Astrocyte (in vitro differentiated cells and primary cell): ENCODE data around the gene FFAR4.

Experiments used
- CTCF ChIP-seq: IDR thresholded peaks from 2 replicates; pipeline ENCODE4 v1.5.1; 2011; ENCODE audit warnings: low read depth, mild to moderate bottlenecking, inconsistent platforms, low read length, moderate library complexity; ENCODE audit not compliant: insufficient read depth
- EZH2 ChIP-seq: IDR thresholded peaks from 2 replicates; pipeline ENCODE4 v1.6.1; 2012; ENCODE audit warnings: mild to moderate bottlenecking, low read length, inconsistent platforms; ENCODE audit not compliant: insufficient read depth

- TF ChIP-seq CTCF: no peak
- no peak for TF ChIP-seq EZH2
Observed at GRCh38 chr10:93622942-93623341, 56.5 kb downstream of the FFAR4 start.
